SK-N-SH treated with all-trans-retinoic acid at 6 μM for 48 hours (cell line): ENCODE data around the gene SMPD1.

Experiments
- ATAC-seq: fragments of 200-7000 bp; cut with Tn5 transposase; 3 replicates; pipeline ENCODE4 v1.9.1; 2020; ENCODE audit warnings: mild to moderate bottlenecking, moderate library complexity
- BACH2 ChIP-seq: fragments of 250-450 bp; sonication (Bioruptor Pico); IDR thresholded peaks from 2 replicates; pipeline ENCODE4 v1.9.0; 2021; ENCODE audit warnings: mild to moderate bottlenecking, borderline replicate concordance
- CREB5 ChIP-seq: fragments of 250-450 bp; sonication (Bioruptor Pico); IDR thresholded peaks from 2 replicates; pipeline ENCODE4 v1.5.1; 2020; ENCODE audit warnings: low read depth, mild to moderate bottlenecking, moderate library complexity
- CSRNP3 ChIP-seq: fragments of 250-450 bp; sonication (Bioruptor Pico); IDR thresholded peaks from 2 replicates; pipeline ENCODE4 v1.5.1; 2021; ENCODE audit warnings: mild to moderate bottlenecking, moderate library complexity
- ESRRG ChIP-seq: fragments of 250-450 bp; sonication (Bioruptor Pico); IDR thresholded peaks from 2 replicates; pipeline ENCODE4 v1.6.1; 2021; ENCODE audit warnings: mild to moderate bottlenecking
- GLIS3 ChIP-seq: fragments of 250-450 bp; sonication (Bioruptor Pico); IDR thresholded peaks from 2 replicates; pipeline ENCODE4 v1.5.0; 2020; ENCODE audit warnings: mild to moderate bottlenecking, moderate library complexity
- ISL1 ChIP-seq: fragments of 250-450 bp; sonication (Bioruptor Pico); IDR thresholded peaks from 2 replicates; pipeline ENCODE4 v2.1.2; 2022; ENCODE audit warnings: mild to moderate bottlenecking, moderate library complexity
- OSR1 ChIP-seq: fragments of 250-450 bp; sonication (Bioruptor Pico); IDR thresholded peaks from 2 replicates; pipeline ENCODE4 v1.8.0; 2022; ENCODE audit warnings: moderate library complexity, mild to moderate bottlenecking, inconsistent platforms
- PATZ1 ChIP-seq: fragments of 250-450 bp; sonication (Bioruptor Pico); IDR thresholded peaks from 2 replicates; pipeline ENCODE4 v1.8.0; 2020; ENCODE audit warnings: mild to moderate bottlenecking, moderate library complexity, borderline replicate concordance
- POU6F1 ChIP-seq: fragments of 250-450 bp; sonication (Bioruptor Pico); IDR thresholded peaks from 2 replicates; pipeline ENCODE4 v1.8.0; 2021; ENCODE audit warnings: low read depth, mild to moderate bottlenecking, moderate library complexity, borderline replicate concordance
- PPARA ChIP-seq: fragments of 250-450 bp; sonication (Bioruptor Pico); IDR thresholded peaks from 2 replicates; pipeline ENCODE4 v1.5.0; 2020; ENCODE audit warnings: mild to moderate bottlenecking, borderline replicate concordance
- RARB ChIP-seq: fragments of 250-450 bp; sonication (Bioruptor Pico); IDR thresholded peaks from 2 replicates; pipeline ENCODE4 v1.8.0; 2021; ENCODE audit warnings: mild to moderate bottlenecking, moderate library complexity
- SNAI2 ChIP-seq: fragments of 250-450 bp; sonication (Bioruptor Pico); IDR thresholded peaks from 2 replicates; pipeline ENCODE4 v1.5.0; 2020; ENCODE audit warnings: mild to moderate bottlenecking, moderate library complexity
- TCF4 ChIP-seq: fragments of 250-450 bp; sonication (Bioruptor Pico); IDR thresholded peaks from 2 replicates; pipeline ENCODE4 v1.8.0; 2021; ENCODE audit warnings: mild to moderate bottlenecking, moderate library complexity, borderline replicate concordance
- TOX ChIP-seq: fragments of 250-450 bp; sonication (Bioruptor Pico); IDR thresholded peaks from 2 replicates; pipeline ENCODE4 v1.8.0; 2021; ENCODE audit warnings: mild to moderate bottlenecking, moderate library complexity, borderline replicate concordance
- TSHZ2 ChIP-seq: fragments of 250-450 bp; sonication (Bioruptor Pico); IDR thresholded peaks from 2 replicates; pipeline ENCODE4 v1.5.0; 2020; ENCODE audit warnings: mild to moderate bottlenecking, moderate library complexity
- ZC3H10 ChIP-seq: fragments of 250-450 bp; sonication (Bioruptor Pico); IDR thresholded peaks from 2 replicates; pipeline ENCODE4 v1.5.1; 2021; ENCODE audit warnings: mild to moderate bottlenecking, moderate library complexity
- ZFP3 ChIP-seq: fragments of 250-450 bp; sonication (Bioruptor Pico); IDR thresholded peaks from 2 replicates; pipeline ENCODE4 v1.5.0; 2020; ENCODE audit warnings: mild to moderate bottlenecking, moderate library complexity
- ZFP30 ChIP-seq: fragments of 450-650 bp; formaldehyde crosslinking; IDR thresholded peaks from 2 replicates; pipeline ENCODE4 v1.5.0; 2022; ENCODE audit warnings: mild to moderate bottlenecking, moderate library complexity
- ZNF8 ChIP-seq: fragments of 450-650 bp; formaldehyde crosslinking; IDR thresholded peaks from 2 replicates; pipeline ENCODE4 v1.5.0; 2020; ENCODE audit warnings: mild to moderate bottlenecking, moderate library complexity

SMPD1 gene

GRCh38 chr11:6350486-6350885, 39.8 kb upstream of the SMPD1 start:
- ATAC-seq, result no peak
- TF ChIP-seq POU6F1 (CRISPR knock-in tag), result no peak

GRCh38 chr11:6351782-6352382, 38.4 kb upstream of the SMPD1 start:
- ATAC-seq, result no peak

GRCh38 chr11:6353367-6353987, 36.8 kb upstream of the SMPD1 start:
- TF ChIP-seq ZFP30 (CRISPR knock-in tag), result no peak
- TF ChIP-seq TOX (CRISPR knock-in tag), result no peak
- no peak for TF ChIP-seq POU6F1 (CRISPR knock-in tag)
- TF ChIP-seq SNAI2, result no peak
- TF ChIP-seq PPARA (CRISPR knock-in tag), result no peak
- no peak for TF ChIP-seq CSRNP3 (CRISPR knock-in tag)
- no peak for TF ChIP-seq ISL1 (CRISPR knock-in tag)
- no peak for TF ChIP-seq ZC3H10 (CRISPR knock-in tag)
- no peak for TF ChIP-seq TCF4 (CRISPR knock-in tag)
- TF ChIP-seq TSHZ2 (CRISPR knock-in tag), result no peak
- TF ChIP-seq RARB, result no peak
- no peak for TF ChIP-seq ZFP3 (CRISPR knock-in tag)

More at GRCh38 chr11:6351782-6352382, 38.4 kb upstream of the SMPD1 start:
- TF ChIP-seq ZC3H10 (CRISPR knock-in tag) (no peak), ZNF8 (CRISPR knock-in tag) (no peak), ZFP30 (CRISPR knock-in tag) (no peak), RARB (no peak), GLIS3 (no peak), ISL1 (CRISPR knock-in tag) (no peak), PPARA (CRISPR knock-in tag) (no peak), OSR1 (CRISPR knock-in tag) (no peak), CREB5 (no peak), BACH2 (no peak), PATZ1 (CRISPR knock-in tag) (no peak), ESRRG (CRISPR knock-in tag) (no peak), POU6F1 (CRISPR knock-in tag) (no peak), SNAI2 (no peak)

More at GRCh38 chr11:6353367-6353987, 36.8 kb upstream of the SMPD1 start:
- peak; percentile 82 for ATAC-seq
